Measurements from ENCODE around the gene CERS6.

The CERS6 gene

DNA sequence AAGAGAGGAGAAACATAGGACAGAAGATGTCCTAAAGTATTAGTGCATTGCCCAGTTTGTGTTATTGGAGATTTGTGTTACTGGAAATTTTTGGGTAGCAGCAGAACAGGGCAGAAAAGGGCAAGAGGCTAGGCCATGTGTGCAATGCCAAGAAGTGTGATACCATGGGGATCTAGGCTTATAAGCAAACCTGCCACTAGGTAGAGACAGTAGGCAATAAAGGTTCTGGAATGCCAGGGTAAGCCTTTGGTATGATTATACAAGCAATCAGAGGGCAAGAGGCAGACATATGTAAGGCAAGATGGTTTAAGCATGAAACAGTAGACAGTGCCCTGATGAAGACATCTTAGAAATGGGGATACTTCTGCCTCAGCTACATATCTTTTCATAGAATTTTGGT lies 12.3 kb upstream of the CERS6 start:
- TF ChIP-seq, protein P1, sequence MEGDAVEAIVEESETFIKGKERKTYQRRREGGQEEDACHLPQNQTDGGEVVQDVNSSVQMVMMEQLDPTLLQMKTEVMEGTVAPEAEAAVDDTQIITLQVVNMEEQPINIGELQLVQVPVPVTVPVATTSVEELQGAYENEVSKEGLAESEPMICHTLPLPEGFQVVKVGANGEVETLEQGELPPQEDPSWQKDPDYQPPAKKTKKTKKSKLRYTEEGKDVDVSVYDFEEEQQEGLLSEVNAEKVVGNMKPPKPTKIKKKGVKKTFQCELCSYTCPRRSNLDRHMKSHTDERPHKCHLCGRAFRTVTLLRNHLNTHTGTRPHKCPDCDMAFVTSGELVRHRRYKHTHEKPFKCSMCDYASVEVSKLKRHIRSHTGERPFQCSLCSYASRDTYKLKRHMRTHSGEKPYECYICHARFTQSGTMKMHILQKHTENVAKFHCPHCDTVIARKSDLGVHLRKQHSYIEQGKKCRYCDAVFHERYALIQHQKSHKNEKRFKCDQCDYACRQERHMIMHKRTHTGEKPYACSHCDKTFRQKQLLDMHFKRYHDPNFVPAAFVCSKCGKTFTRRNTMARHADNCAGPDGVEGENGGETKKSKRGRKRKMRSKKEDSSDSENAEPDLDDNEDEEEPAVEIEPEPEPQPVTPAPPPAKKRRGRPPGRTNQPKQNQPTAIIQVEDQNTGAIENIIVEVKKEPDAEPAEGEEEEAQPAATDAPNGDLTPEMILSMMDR (IDR thresholded peaks at IDR 0.05) = no peak
- no peak for TF ChIP-seq ZFX (IDR thresholded peaks at IDR 0.05; ENCODE audit: borderline replicate concordance)
- no peak overlapping the region for H3K27ac ChIP-seq

DNA sequence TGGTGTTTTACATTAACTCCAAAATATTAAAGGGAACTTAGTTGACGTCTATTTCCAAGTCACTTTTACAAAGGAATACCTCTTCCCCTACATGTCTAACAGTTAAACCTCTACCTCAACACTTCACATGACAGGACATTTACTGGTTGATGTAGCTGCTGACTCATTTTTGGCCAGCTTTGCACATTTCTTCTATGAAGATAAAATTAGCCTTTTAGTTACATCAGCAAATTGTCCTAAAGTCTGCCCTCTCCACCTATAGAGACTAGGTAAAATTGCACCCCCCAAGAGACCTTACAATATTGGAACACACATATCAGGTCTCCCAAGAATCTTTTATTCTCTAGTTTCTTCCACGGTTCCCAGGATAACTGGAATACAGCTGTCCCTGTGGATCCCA lies 10.1 kb upstream of the CERS6 start:
- no peak overlapping the region for H3K27ac ChIP-seq
- TF ChIP-seq ZFX (IDR thresholded peaks at IDR 0.05; ENCODE audit: borderline replicate concordance) = no peak
- TF ChIP-seq, protein P1 (IDR thresholded peaks at IDR 0.05) = no peak

DNA sequence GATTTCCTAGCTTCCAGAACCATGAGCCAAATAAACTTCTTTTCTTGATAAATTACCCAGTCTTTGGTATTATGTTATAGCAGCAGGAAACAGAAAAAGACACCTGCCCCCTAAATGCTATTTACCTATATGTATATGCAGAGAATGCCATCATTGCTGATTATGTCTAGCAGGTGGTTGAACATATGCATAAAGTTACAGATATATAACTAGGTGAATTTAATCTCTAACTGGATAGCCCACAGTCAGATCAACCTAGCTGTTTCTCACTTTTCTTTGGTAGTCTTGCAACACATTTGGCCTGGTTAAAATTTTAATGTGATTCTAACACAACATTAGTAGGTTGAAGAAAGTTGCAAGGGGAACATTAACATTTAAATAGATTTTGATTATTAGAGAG lies 7.1 kb upstream of the CERS6 start:
- no peak for TF ChIP-seq ZFX (IDR thresholded peaks at IDR 0.05; ENCODE audit: borderline replicate concordance)
- TF ChIP-seq, protein P1 (IDR thresholded peaks at IDR 0.05) = no peak
- H3K27ac ChIP-seq = no peak overlapping the region

DNA sequence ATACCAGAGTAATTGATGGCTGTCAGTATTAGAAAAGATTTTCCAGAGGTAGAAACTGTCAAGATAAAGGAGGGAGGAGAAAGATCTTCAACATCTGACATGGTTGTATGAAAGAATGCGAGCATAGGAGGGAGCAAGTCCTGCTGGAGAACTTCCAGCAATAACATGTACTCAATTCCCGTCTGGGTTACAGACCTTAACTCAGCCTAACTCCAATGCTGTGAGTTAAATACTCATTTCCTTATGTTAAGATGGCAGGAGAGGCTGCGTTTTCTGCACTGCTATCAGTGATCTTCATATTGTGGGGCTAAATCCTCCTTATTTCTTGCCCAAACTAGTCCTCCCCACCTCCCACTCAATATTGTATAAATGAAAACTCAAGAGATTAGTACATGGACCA lies 6.7 kb upstream of the CERS6 start:
- no peak overlapping the region for H3K27ac ChIP-seq
- TF ChIP-seq ZFX (IDR thresholded peaks at IDR 0.05; ENCODE audit: borderline replicate concordance) = no peak
- TF ChIP-seq, protein P1 (IDR thresholded peaks at IDR 0.05) = no peak

DNA sequence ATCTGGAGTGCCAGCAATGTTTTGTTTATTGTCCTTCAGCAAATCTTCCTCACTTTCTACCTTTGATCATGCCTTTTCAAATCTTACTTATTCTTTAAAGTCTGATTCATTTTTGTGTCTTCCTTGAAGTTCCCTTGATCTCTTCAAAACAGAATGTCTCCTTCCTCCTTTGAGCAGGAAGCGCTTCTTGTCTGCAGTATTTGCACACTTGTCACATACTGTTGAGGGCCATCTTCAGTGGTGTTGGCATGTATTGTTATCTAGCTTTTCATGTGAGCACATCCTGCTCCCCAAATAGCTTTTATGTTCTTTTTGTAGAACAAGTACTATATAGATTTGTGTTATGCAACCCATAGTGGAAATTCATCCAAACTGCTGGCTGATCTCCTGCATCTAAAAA lies 5.9 kb upstream of the CERS6 start:
- H3K27ac ChIP-seq = no peak overlapping the region
- no peak for TF ChIP-seq ZFX (IDR thresholded peaks at IDR 0.05; ENCODE audit: borderline replicate concordance)
- TF ChIP-seq, protein P1 (IDR thresholded peaks at IDR 0.05) = no peak

- TF ChIP-seq ZFX (IDR thresholded peaks at IDR 0.05; ENCODE audit: borderline replicate concordance) = no peak
- TF ChIP-seq, protein P1 (IDR thresholded peaks at IDR 0.05) = no peak
- no peak overlapping the region for H3K27ac ChIP-seq
Measured at GRCh38 chr2:168450732-168451131, 5.3 kb upstream of the CERS6 start.

- TF ChIP-seq, protein P1 (IDR thresholded peaks at IDR 0.05) = no peak
- TF ChIP-seq ZFX (IDR thresholded peaks at IDR 0.05; ENCODE audit: borderline replicate concordance) = no peak
- H3K27ac ChIP-seq = no peak overlapping the region
Measured at GRCh38 chr2:168452781-168453180, 3.3 kb upstream of the CERS6 start.

Data from 22Rv1 (cell line).